ENCODE data around the gene BHLHA15. TPM values are rescaled to one million over a fixed set of nuclear protein-coding genes. Genes with fewer than 3 reads are reported as not detected.

BHLHA15 gene
- total RNA-seq, 1 donor from 2014 or later, result not detected

- Histone ChIP-seq H3K36me3 (peaks cover 0 to 25% of the 10 kb centered on the region in 2 donors), H3K4me3 (no peak overlapping the region), H3K27ac (no peak overlapping the region), H3K4me1 (no peaks in the 10 kb centered on the region), H3K9me3 (no peaks in the 10 kb centered on the region), H3K27me3 (no peaks in the 10 kb centered on the region)
- no peak for TF ChIP-seq POLR2A (IDR thresholded peaks at IDR 0.05)
- TF ChIP-seq POLR2AphosphoS5 (IDR thresholded peaks at IDR 0.05; ENCODE audit: insufficient read depth in 1 of 2, low read depth in 1 of 2), result no peak
- TF ChIP-seq, protein P1, sequence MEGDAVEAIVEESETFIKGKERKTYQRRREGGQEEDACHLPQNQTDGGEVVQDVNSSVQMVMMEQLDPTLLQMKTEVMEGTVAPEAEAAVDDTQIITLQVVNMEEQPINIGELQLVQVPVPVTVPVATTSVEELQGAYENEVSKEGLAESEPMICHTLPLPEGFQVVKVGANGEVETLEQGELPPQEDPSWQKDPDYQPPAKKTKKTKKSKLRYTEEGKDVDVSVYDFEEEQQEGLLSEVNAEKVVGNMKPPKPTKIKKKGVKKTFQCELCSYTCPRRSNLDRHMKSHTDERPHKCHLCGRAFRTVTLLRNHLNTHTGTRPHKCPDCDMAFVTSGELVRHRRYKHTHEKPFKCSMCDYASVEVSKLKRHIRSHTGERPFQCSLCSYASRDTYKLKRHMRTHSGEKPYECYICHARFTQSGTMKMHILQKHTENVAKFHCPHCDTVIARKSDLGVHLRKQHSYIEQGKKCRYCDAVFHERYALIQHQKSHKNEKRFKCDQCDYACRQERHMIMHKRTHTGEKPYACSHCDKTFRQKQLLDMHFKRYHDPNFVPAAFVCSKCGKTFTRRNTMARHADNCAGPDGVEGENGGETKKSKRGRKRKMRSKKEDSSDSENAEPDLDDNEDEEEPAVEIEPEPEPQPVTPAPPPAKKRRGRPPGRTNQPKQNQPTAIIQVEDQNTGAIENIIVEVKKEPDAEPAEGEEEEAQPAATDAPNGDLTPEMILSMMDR (IDR thresholded peaks at IDR 0.05), result no peak
- intact Hi-C loops (cut with DNase I), result no loop called here
- no peak for DNase-seq (ENCODE audit: extremely low spot score in 2 of 2)
These were observed 18.9 kb downstream of the BHLHA15 start for GRCh38 chr7:98229991-98230745.

- no peak for DNase-seq (ENCODE audit: extremely low spot score in 2 of 2)
- Histone ChIP-seq H3K27ac (no peak overlapping the region), H3K4me1 (no peaks in the 10 kb centered on the region), H3K9me3 (no peaks in the 10 kb centered on the region), H3K4me3 (no peak overlapping the region), H3K27me3 (no peaks in the 10 kb centered on the region), H3K36me3 (peaks cover 0 to 20% of the 10 kb centered on the region in 2 donors)
- TF ChIP-seq POLR2AphosphoS5 (IDR thresholded peaks at IDR 0.05; ENCODE audit: insufficient read depth in 1 of 2, low read depth in 1 of 2), result no peak
- TF ChIP-seq, protein P1 (IDR thresholded peaks at IDR 0.05), result no peak
- no peak for TF ChIP-seq POLR2A (IDR thresholded peaks at IDR 0.05)
- intact Hi-C loops (cut with DNase I), result no loop called here
These were observed 19.7 kb downstream of the BHLHA15 start for GRCh38 chr7:98230746-98231471.

DNA sequence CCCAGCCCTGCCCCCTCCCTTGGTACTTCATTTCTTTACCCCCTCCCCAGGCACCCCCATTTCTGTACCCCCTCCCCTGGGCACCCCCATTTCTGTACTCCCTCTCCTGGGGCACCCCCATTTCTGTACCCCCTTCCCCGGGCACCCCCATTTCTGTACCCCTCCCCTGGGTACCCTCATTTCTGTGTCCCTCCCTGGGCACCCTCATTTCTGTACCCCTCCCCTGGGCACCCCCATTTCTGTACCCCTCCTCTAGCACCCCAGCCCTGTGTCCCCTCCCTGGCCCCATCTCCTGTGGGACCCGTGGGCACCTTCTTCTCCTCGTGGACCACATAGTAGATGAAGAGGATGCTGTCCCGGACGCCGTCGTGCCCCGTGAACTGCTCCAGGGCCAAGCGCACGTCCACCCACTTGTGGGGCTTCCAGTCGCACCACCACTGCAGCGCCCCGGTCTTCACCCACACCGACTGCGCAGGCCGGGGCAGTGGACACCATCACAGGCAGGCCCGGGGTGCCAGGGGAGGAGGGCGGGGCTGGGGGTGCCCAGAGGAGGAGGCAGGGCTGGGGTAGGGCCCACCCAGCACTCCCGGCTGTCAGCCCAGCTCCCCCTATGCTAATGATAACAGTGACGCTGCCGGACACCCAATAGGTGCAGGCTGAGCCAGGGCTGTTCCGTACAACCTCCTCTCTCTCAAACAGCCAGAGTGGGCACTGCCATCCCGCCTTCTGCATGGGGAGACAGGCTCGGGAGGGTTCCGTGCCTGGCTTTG lies 20.4 kb downstream of the BHLHA15 start:
- Histone ChIP-seq H3K27ac (no peak overlapping the region), H3K4me1 (no peaks in the 10 kb centered on the region), H3K4me3 (no peak overlapping the region), H3K9me3 (no peaks in the 10 kb centered on the region), H3K27me3 (no peaks in the 10 kb centered on the region), H3K36me3 (peaks cover 0 to 14% of the 10 kb centered on the region in 2 donors)
- DNase-seq (ENCODE audit: extremely low spot score in 2 of 2), result no peak
- intact Hi-C loops (cut with DNase I), result no loop called here
- TF ChIP-seq POLR2A (IDR thresholded peaks at IDR 0.05) (no peak), POLR2AphosphoS5 (IDR thresholded peaks at IDR 0.05; ENCODE audit: insufficient read depth in 1 of 2, low read depth in 1 of 2) (no peak)
- TF ChIP-seq, protein P1 (IDR thresholded peaks at IDR 0.05), result no peak

- intact Hi-C loops (cut with DNase I), result no loop called here
- no peaks in the 10 kb centered on the region for H3K9me3 ChIP-seq
- H3K4me3 ChIP-seq, result no peak overlapping the region
- no peak for DNase-seq (ENCODE audit: extremely low spot score in 2 of 2)
- H3K36me3 ChIP-seq, result peaks cover 0 to 15% of the 10 kb centered on the region in 2 donors
- no peaks in the 10 kb centered on the region for H3K27me3 ChIP-seq
- no peak overlapping the region for H3K27ac ChIP-seq
- TF ChIP-seq, protein P1 (IDR thresholded peaks at IDR 0.05), result no peak
- TF ChIP-seq POLR2A (IDR thresholded peaks at IDR 0.05), result no peak
- TF ChIP-seq POLR2AphosphoS5 (IDR thresholded peaks at IDR 0.05; ENCODE audit: insufficient read depth in 1 of 2, low read depth in 1 of 2), result no peak
- no peaks in the 10 kb centered on the region for H3K4me1 ChIP-seq
These were observed 21.0 kb downstream of the BHLHA15 start for GRCh38 chr7:98232263-98232585.

All from vagina (tissue), 2 donors.